ENCODE data around the gene ACADVL.

DNA sequence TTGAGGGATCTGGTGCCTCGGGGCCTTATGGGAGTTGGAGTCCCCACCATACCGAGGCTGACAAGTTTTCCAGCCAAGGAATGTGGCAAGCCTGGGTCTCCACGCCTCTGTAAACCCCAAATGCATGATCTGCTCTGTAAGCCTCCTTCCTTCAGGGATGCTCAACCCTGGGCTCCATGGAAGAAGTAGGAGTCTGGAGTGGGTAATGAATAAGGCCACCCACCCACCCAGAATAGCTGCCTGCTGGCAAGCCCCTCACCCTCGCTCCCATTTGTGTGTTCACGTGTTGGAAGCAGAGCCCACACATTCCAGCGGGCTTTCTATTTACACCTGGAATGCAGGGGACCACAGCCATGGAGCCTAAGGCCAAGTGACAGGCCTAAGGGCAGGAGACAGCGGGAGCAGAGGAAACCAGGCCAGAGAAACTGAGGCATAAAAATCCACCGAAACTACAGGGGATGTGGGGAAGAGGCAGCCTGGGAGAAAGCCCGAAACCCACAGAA lies 4.6 kb upstream of the ACADVL start:
- peak; percentile 15 for TF ChIP-seq POLR2AphosphoS5 (IDR thresholded peaks at IDR 0.05)
- TF ChIP-seq EZH2 (IDR thresholded peaks at IDR 0.05; ENCODE audit: borderline replicate concordance, insufficient read depth, low read length, poor library complexity, severe bottlenecking) = no peak
